Measurements from ENCODE around the gene HCN2.
"Not testable (repeated sequence)": the region's sequence is repeated elsewhere in the genome, so short reads cannot be mapped to it uniquely, and the experiment has no call there.

HCN2 gene

GRCh38 chr19:580274-580835 lies 9.3 kb upstream of the HCN2 start:
- no peak overlapping the region for H3K27ac ChIP-seq
- no peaks in the 10 kb centered on the region for H3K9me3 ChIP-seq (ENCODE audit: low read depth, low read length)
- DNase-seq (ENCODE audit: low read depth, low spot score): no peak
- TF ChIP-seq FOXP2 (optimal IDR thresholded peaks at IDR 0.05; ENCODE audit: control extremely low read depth, extremely low read length, insufficient read depth) (no peak), POLR2AphosphoS5 (IDR thresholded peaks at IDR 0.05; ENCODE audit: borderline replicate concordance, low read depth, low read length) (no peak), EZH2 (IDR thresholded peaks at IDR 0.05) (no peak)
- no peak overlapping the region for H3K9ac ChIP-seq (ENCODE audit: insufficient read length)
- no peak overlapping the region for H3K4me3 ChIP-seq
- peaks cover 28% of the 10 kb centered on the region; the same call in 1 of the 2 replicates for H3K36me3 ChIP-seq (ENCODE audit: insufficient read depth, low read length)

DNA sequence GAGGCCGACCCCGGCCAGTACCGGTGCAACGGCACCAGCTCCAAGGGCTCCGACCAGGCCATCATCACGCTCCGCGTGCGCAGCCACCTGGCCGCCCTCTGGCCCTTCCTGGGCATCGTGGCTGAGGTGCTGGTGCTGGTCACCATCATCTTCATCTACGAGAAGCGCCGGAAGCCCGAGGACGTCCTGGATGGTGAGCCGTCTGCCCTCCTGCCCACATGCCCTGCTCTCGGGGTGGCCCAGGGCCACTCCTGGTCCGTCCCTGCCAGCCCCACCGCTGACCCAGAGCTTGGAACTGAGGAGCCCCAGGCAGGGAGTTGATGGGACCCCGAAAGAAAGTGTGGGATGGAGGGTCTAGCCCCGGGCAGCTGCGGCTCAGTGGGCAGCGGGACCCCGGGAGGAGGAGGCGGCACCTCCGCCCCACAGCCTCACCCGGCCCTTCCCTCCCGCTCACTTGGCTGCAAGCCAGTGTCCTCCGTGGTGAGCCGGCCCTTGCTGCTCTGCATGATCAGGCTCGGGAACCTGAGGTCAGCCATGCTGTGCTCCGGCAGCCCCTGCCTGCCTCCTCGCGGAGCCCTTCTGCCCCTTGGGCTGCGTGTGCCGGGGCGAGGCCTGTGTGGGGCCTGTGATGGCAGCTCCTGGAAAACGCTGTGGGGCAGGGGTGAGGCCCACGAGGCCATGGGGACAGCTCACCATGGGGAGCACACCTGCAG lies 8.1 kb upstream of the HCN2 start:
- H3K27ac ChIP-seq: no peak overlapping the region
- peaks cover 28% of the 10 kb centered on the region; the same call in 1 of the 2 replicates for H3K36me3 ChIP-seq (ENCODE audit: insufficient read depth, low read length)

GRCh38 chr19:582497-583197 lies 7.0 kb upstream of the HCN2 start:
- no peak for DNase-seq (ENCODE audit: low read depth, low spot score)
- no peaks in the 10 kb centered on the region for H3K9me3 ChIP-seq (ENCODE audit: low read depth, low read length)
- TF ChIP-seq FOXP2 (optimal IDR thresholded peaks at IDR 0.05; ENCODE audit: control extremely low read depth, extremely low read length, insufficient read depth): no peak
- TF ChIP-seq POLR2AphosphoS5 (IDR thresholded peaks at IDR 0.05; ENCODE audit: borderline replicate concordance, low read depth, low read length): no peak
- TF ChIP-seq EZH2 (IDR thresholded peaks at IDR 0.05): no peak
- peaks cover 27% of the 10 kb centered on the region; the same call in 1 of the 2 replicates for H3K36me3 ChIP-seq (ENCODE audit: insufficient read depth, low read length)
- H3K27ac ChIP-seq: no peak overlapping the region
- H3K9ac ChIP-seq (ENCODE audit: insufficient read length): no peak overlapping the region
- no peak overlapping the region for H3K4me3 ChIP-seq

More for the DNA sequence above, 8.1 kb upstream of the HCN2 start:
- DNase-seq (ENCODE audit: low read depth, low spot score): no peak
- Histone ChIP-seq H3K4me3 (no peak overlapping the region), H3K9ac (ENCODE audit: insufficient read length) (no peak overlapping the region), H3K9me3 (ENCODE audit: low read depth, low read length) (no peaks in the 10 kb centered on the region)
- TF ChIP-seq POLR2AphosphoS5 (IDR thresholded peaks at IDR 0.05; ENCODE audit: borderline replicate concordance, low read depth, low read length) (no peak), FOXP2 (optimal IDR thresholded peaks at IDR 0.05; ENCODE audit: control extremely low read depth, extremely low read length, insufficient read depth) (no peak), EZH2 (IDR thresholded peaks at IDR 0.05) (no peak)

- no peak for DNase-seq (ENCODE audit: low read depth, low spot score)
- TF ChIP-seq FOXP2 (optimal IDR thresholded peaks at IDR 0.05; ENCODE audit: control extremely low read depth, extremely low read length, insufficient read depth) (no peak), EZH2 (IDR thresholded peaks at IDR 0.05) (no peak), POLR2AphosphoS5 (IDR thresholded peaks at IDR 0.05; ENCODE audit: borderline replicate concordance, low read depth, low read length) (no peak)
- no peak overlapping the region for H3K27ac ChIP-seq
- H3K4me3 ChIP-seq: no peak overlapping the region
- H3K36me3 ChIP-seq (ENCODE audit: insufficient read depth, low read length): peaks cover 23% of the 10 kb centered on the region; the same call in 1 of the 2 replicates
- H3K9me3 ChIP-seq (ENCODE audit: low read depth, low read length): no peaks in the 10 kb centered on the region
- H3K9ac ChIP-seq (ENCODE audit: insufficient read length): no peak overlapping the region
These were observed 6.3 kb upstream of the HCN2 start for GRCh38 chr19:583198-583967.

- no peak overlapping the region for H3K9ac ChIP-seq (ENCODE audit: insufficient read length)
- TF ChIP-seq EZH2 (IDR thresholded peaks at IDR 0.05) (no peak), POLR2AphosphoS5 (IDR thresholded peaks at IDR 0.05; ENCODE audit: borderline replicate concordance, low read depth, low read length) (no peak), FOXP2 (optimal IDR thresholded peaks at IDR 0.05; ENCODE audit: control extremely low read depth, extremely low read length, insufficient read depth) (no peak)
- no peak for DNase-seq (ENCODE audit: low read depth, low spot score)
- H3K4me3 ChIP-seq: no peak overlapping the region
- H3K27ac ChIP-seq: no peak overlapping the region
- H3K9me3 ChIP-seq (ENCODE audit: low read depth, low read length): no peaks in the 10 kb centered on the region
- peaks cover 23% of the 10 kb centered on the region; the same call in 1 of the 2 replicates for H3K36me3 ChIP-seq (ENCODE audit: insufficient read depth, low read length)
These were observed 5.8 kb upstream of the HCN2 start for GRCh38 chr19:583968-584239.

- H3K9me3 ChIP-seq (ENCODE audit: low read depth, low read length): no peaks in the 10 kb centered on the region
- DNase-seq (ENCODE audit: low read depth, low spot score): no peak
- peaks cover 23% of the 10 kb centered on the region; the same call in 1 of the 2 replicates for H3K36me3 ChIP-seq (ENCODE audit: insufficient read depth, low read length)
- no peak overlapping the region for H3K9ac ChIP-seq (ENCODE audit: insufficient read length)
- no peak overlapping the region for H3K4me3 ChIP-seq
- H3K27ac ChIP-seq: no peak overlapping the region
- peak; percentile 53 for TF ChIP-seq POLR2AphosphoS5 (IDR thresholded peaks at IDR 0.05; ENCODE audit: borderline replicate concordance, low read depth, low read length)
- TF ChIP-seq EZH2 (IDR thresholded peaks at IDR 0.05): no peak
- no peak for TF ChIP-seq FOXP2 (optimal IDR thresholded peaks at IDR 0.05; ENCODE audit: control extremely low read depth, extremely low read length, insufficient read depth)
These were observed 5.3 kb upstream of the HCN2 start for GRCh38 chr19:584240-585001.

DNA sequence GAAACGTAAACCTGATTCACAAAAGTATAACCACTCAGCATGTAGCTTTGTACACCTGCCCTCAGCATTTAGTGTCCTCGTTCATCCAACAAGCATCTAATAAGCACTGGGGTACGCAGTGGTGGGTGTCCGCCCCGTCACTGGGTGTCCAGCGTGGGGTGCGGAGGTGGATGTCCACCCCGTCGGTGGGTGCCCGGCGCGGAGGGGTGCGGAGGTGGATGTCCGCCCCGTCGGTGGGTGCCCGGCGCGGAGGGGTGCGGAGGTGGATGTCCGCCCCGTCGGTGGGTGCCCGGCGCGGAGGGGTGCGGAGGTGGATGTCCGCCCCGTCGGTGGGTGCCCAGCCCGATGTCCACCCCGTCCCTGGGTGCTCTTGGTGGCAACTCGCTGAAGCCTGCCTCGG lies 4.5 kb upstream of the HCN2 start:
- not testable (repeated sequence) for DNase-seq (ENCODE audit: low read depth, low spot score); H3K4me3 ChIP-seq; H3K9me3 ChIP-seq (ENCODE audit: low read depth, low read length); H3K9ac ChIP-seq (ENCODE audit: insufficient read length); H3K27ac ChIP-seq
- H3K36me3 ChIP-seq (ENCODE audit: insufficient read depth, low read length): peaks cover 16% of the 10 kb centered on the region; the same call in 1 of the 2 replicates

Measured in SK-N-MC (cell line).